Measurements from ENCODE around the gene BPIFB2.
"Not testable (repeated sequence)": the region's sequence is repeated elsewhere in the genome, so short reads cannot be mapped to it uniquely, and the experiment has no call there.

Gene BPIFB2

GRCh38 chr20:33028875-33029274, 21.4 kb downstream of the BPIFB2 start:
- H3K27ac ChIP-seq, result no peak overlapping the region
- H3K4me3 ChIP-seq, result no peak overlapping the region

- H3K4me3 ChIP-seq, result no peak overlapping the region
- no peak overlapping the region for H3K27ac ChIP-seq
Observed at GRCh38 chr20:33030076-33030475, 22.6 kb downstream of the BPIFB2 start.

GRCh38 chr20:33030569-33030968, 23.1 kb downstream of the BPIFB2 start:
- Histone ChIP-seq H3K4me3 (no peak overlapping the region), H3K27ac (no peak overlapping the region)

- Histone ChIP-seq H3K4me3 (no peak within 1 kb of the TSS), H3K27ac (no peak within 1 kb of the TSS)
Observed at GRCh38 chr20:33031531-33031930, 24.0 kb downstream of the BPIFB2 start, which contains the start of gene BPIFB6. BPIFB6 (plus strand) TSS chr20:33031648; CDS start chr20:33031648, 0 bp downstream.

- H3K4me3 ChIP-seq, result no peak overlapping the region
Observed at GRCh38 chr20:33032555-33032954, 25.1 kb downstream of the BPIFB2 start.

GRCh38 chr20:33033381-33033780, 25.9 kb downstream of the BPIFB2 start:
- Histone ChIP-seq H3K27ac (no peak overlapping the region), H3K4me3 (no peak overlapping the region)

More at GRCh38 chr20:33032555-33032954, 25.1 kb downstream of the BPIFB2 start:
- H3K27ac ChIP-seq, result no peak overlapping the region

GRCh38 chr20:33034115-33034514, 26.6 kb downstream of the BPIFB2 start:
- Histone ChIP-seq H3K27ac (no peak overlapping the region), H3K4me3 (no peak overlapping the region)

GRCh38 chr20:33034901-33035492, 27.5 kb downstream of the BPIFB2 start:
- H3K4me3 ChIP-seq, result no peak overlapping the region
- H3K27ac ChIP-seq, result no peak overlapping the region

GRCh38 chr20:33037456-33037855, 30.0 kb downstream of the BPIFB2 start:
- Histone ChIP-seq H3K4me3 (no peak overlapping the region), H3K27ac (no peak overlapping the region)

GRCh38 chr20:33038243-33038642, 30.7 kb downstream of the BPIFB2 start:
- no peak overlapping the region for H3K4me3 ChIP-seq
- no peak overlapping the region for H3K27ac ChIP-seq

- no peak overlapping the region for H3K27ac ChIP-seq
- H3K4me3 ChIP-seq, result no peak overlapping the region
Observed at GRCh38 chr20:33042430-33042829, 34.9 kb downstream of the BPIFB2 start.

- Histone ChIP-seq H3K4me3 (no peak overlapping the region), H3K27ac (no peak overlapping the region)
Observed at GRCh38 chr20:33042983-33043730, 35.7 kb downstream of the BPIFB2 start.

GRCh38 chr20:33043731-33044181, 36.3 kb downstream of the BPIFB2 start:
- H3K27ac ChIP-seq, result no peak overlapping the region
- no peak overlapping the region for H3K4me3 ChIP-seq

GRCh38 chr20:33045129-33045721, 37.7 kb downstream of the BPIFB2 start:
- not testable (repeated sequence) for H3K27ac ChIP-seq, H3K4me3 ChIP-seq

GRCh38 chr20:33046412-33046811, 38.9 kb downstream of the BPIFB2 start:
- no peak overlapping the region for H3K27ac ChIP-seq
- H3K4me3 ChIP-seq, result no peak overlapping the region

GRCh38 chr20:33051333-33051732, 43.8 kb downstream of the BPIFB2 start:
- H3K4me3 ChIP-seq, result no peak overlapping the region

GRCh38 chr20:33053291-33054106, 46.0 kb downstream of the BPIFB2 start, which contains the start of gene BPIFB3:
BPIFB3 (plus strand) TSS chr20:33053903; CDS start chr20:33055436, 1,533 bp downstream.
- H3K4me3 ChIP-seq, result no peak within 1 kb of the TSS
- no peak within 1 kb of the TSS for H3K27ac ChIP-seq

More at GRCh38 chr20:33051333-33051732, 43.8 kb downstream of the BPIFB2 start:
- no peak overlapping the region for H3K27ac ChIP-seq

- Histone ChIP-seq H3K4me3 (no peak overlapping the region), H3K27ac (no peak overlapping the region)
Observed at GRCh38 chr20:33054381-33054780, 46.9 kb downstream of the BPIFB2 start.

GRCh38 chr20:33054791-33055190, 47.3 kb downstream of the BPIFB2 start:
- no peak overlapping the region for H3K27ac ChIP-seq
- H3K4me3 ChIP-seq, result no peak overlapping the region

GRCh38 chr20:33059136-33059535, 51.6 kb downstream of the BPIFB2 start:
- no peak overlapping the region for H3K4me3 ChIP-seq
- no peak overlapping the region for H3K27ac ChIP-seq
